Testis (tissue), 3 donors: ENCODE data around the gene OR52H1. TPM values are rescaled to one million over a fixed set of nuclear protein-coding genes. Genes with fewer than 3 reads are reported as not detected.

Experiments used
- DNase-seq: peaks from one replicate; pipeline ENCODE4 v3.0.0-alpha.2; 2019
- H3K27ac ChIP-seq, 2 donors: fragments of 200-600 bp; sonication (generic); one replicate each; pipeline ENCODE4 v1.5.1; 2019
- H3K27me3 ChIP-seq: fragments of 200-600 bp; sonication (generic); one replicate; pipeline ENCODE4 v1.5.1; 2019
- H3K36me3 ChIP-seq: fragments of 200-600 bp; sonication (generic); one replicate; pipeline ENCODE4 v1.5.1; 2017; ENCODE audit warnings: low read depth; ENCODE audit errors: missing control alignments
- H3K4me1 ChIP-seq: fragments of 200-600 bp; sonication (generic); one replicate; pipeline ENCODE4 v1.5.1; 2019
- H3K4me3 ChIP-seq, 2 donors: fragments of 200-600 bp; sonication (generic); one replicate each; pipeline ENCODE4 v1.5.1; 2017 to 2019
- H3K9me3 ChIP-seq: fragments of 200-600 bp; sonication (generic); one replicate; pipeline ENCODE4 v1.5.1; 2017
- CTCF ChIP-seq, 3 experiments: fragments of 450-650 bp in 2 of 3; fragments of 200-600 bp in 1 of 3; sonication (generic) in 1 of 3; IDR thresholded peaks; one replicate each; pipeline ENCODE4 v1.5.1; 2016 to 2019; ENCODE audit warnings: antibody characterized with exemption in 3 of 3, mild to moderate bottlenecking in 2 of 3, moderate library complexity in 1 of 3
- POLR2A ChIP-seq: fragments of 450-650 bp; IDR thresholded peaks from one replicate; pipeline ENCODE4 v1.6.1; 2017; ENCODE audit warnings: antibody characterized with exemption, mild to moderate bottlenecking, moderate library complexity
- WGBS, 2 donors: methylation state at CpG; one replicate each; pipeline ENCODE4 v1.1.5; 2018; 5-methylcytosine and 5-hydroxymethylcytosine counted together
- intact Hi-C: fragments of 100-400 bp; cut with DNase I; formaldehyde crosslinking; loops from one replicate; pipeline ENCODE4 v1.15.1; 2023; ENCODE audit warnings: low total_unique reads
- polyA plus RNA-seq: library from polyadenylated mRNA; stranded (reverse); fragments of 350-450 nt; fragmentation: Illumina TruSeq; extraction: RNeasy Lipid Tissue Mini Kit (QIAGEN cat#74804); gene quantifications from one replicate; pipeline ENCODE4 v1.2.3, GENCODE V29; 2014; ENCODE audit warnings: low read depth, low replicate concordance; ENCODE audit not compliant: insufficient read depth
- total RNA-seq, 2 donors: library from RNA; depleted of rRNA; stranded (reverse); fragments of >200 nt; gene quantifications; one replicate each; pipeline ENCODE4 v1.2.3, GENCODE V29; 2016

The OR52H1 gene
- total and polyA plus RNA-seq, 3 donors from 2014 or later, result 1.4 to 1.9 TPM; not detected in 1

DNA sequence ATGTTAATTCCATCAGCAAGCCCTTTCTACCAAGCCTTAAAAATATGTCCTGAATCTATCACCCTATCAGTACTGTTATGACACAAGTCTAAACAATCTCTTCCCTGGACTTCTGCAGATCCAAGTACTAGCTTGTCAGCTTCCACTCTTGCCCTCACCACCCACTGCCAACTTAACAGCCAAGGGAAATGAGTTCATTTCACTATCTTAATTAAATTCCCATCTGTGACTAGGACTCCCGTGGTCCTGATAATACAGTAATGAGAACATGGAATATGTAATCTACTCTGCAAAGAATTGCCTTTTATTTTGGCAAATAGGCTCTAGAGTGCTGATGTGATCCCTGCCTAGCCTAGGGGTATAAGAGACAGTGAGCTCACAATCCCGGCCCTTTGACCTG is 48.7 kb downstream of the OR52H1 start:
- no peaks in the 10 kb centered on the region for H3K27me3 ChIP-seq
- no peaks in the 10 kb centered on the region for H3K9me3 ChIP-seq
- no peaks in the 10 kb centered on the region for H3K4me1 ChIP-seq
- H3K27ac ChIP-seq, result no peak overlapping the region
- TF ChIP-seq CTCF (IDR thresholded peaks at IDR 0.05) (no peak), POLR2A (no peak)
- intact Hi-C loops, result no loop called here
- no peak overlapping the region for H3K4me3 ChIP-seq
- no peaks in the 10 kb centered on the region for H3K36me3 ChIP-seq
- no peak for DNase-seq
- WGBS, 2 donors, result 65 to 67% methylated on average over 2 of the region's 2 CpGs

Other genes starting within 250 kb of the OR52H1 start
- gene OR51B4, start 246.6 kb downstream of the OR52H1 start, total RNA-seq, result under 1 TPM in 1 of 2 donors, not detected in 1; 0.74 TPM
- gene OR51B4, start 246.6 kb downstream of the OR52H1 start, polyA plus RNA-seq, result not detected
- gene OR51B2, start 224.2 kb downstream of the OR52H1 start, total RNA-seq, result under 1 TPM in 1 of 2 donors, not detected in 1; 0.74 TPM
- not detected for gene OR51B2, start 224.2 kb downstream of the OR52H1 start, polyA plus RNA-seq
- 1 to 10 TPM; 1.3 to 2.7 TPM for gene OR51B5, start 205.0 kb downstream of the OR52H1 start, total RNA-seq
- gene OR51B5, start 205.0 kb downstream of the OR52H1 start, polyA plus RNA-seq, result 0.78 TPM
- gene OR51B6, start 197.0 kb downstream of the OR52H1 start, total RNA-seq, result not detected
- not detected for gene OR51B6, start 197.0 kb downstream of the OR52H1 start, polyA plus RNA-seq
- not detected for gene OR51M1, start 164.7 kb downstream of the OR52H1 start, total RNA-seq
- not detected for gene OR51M1, start 164.7 kb downstream of the OR52H1 start, polyA plus RNA-seq
- not detected for gene OR51Q1, start 126.4 kb downstream of the OR52H1 start, total RNA-seq
- gene OR51Q1, start 126.4 kb downstream of the OR52H1 start, polyA plus RNA-seq, result not detected
- gene OR51I1, start 107.0 kb downstream of the OR52H1 start, total RNA-seq, result 1 to 10 TPM in 1 of 2 donors, under 1 TPM in 1; 0.74 to 1.1 TPM
- gene OR51I1, start 107.0 kb downstream of the OR52H1 start, polyA plus RNA-seq, result not detected
- not detected for gene OR51I2, start 99.2 kb downstream of the OR52H1 start, total RNA-seq
- gene OR51I2, start 99.2 kb downstream of the OR52H1 start, polyA plus RNA-seq, result not detected
- not detected for gene OR52D1, start 59.9 kb downstream of the OR52H1 start, total RNA-seq
- gene OR52D1, start 59.9 kb downstream of the OR52H1 start, polyA plus RNA-seq, result not detected
- gene UBQLN3, start 38.6 kb downstream of the OR52H1 start, total RNA-seq, result 100 to 1,000 TPM; 105 to 283 TPM
- 336 TPM for gene UBQLN3, start 38.6 kb downstream of the OR52H1 start, polyA plus RNA-seq
- 10 to 100 TPM in 1 of 2 donors, 1 to 10 TPM in 1; 8.8 to 38.7 TPM for gene UBQLNL, start 31.8 kb downstream of the OR52H1 start, total RNA-seq
- gene UBQLNL, start 31.8 kb downstream of the OR52H1 start, polyA plus RNA-seq, result 42.8 TPM
- not detected for gene OR52B6, start 32.3 kb upstream of the OR52H1 start, total RNA-seq
- not detected for gene OR52B6, start 32.3 kb upstream of the OR52H1 start, polyA plus RNA-seq
- 10 to 100 TPM in 1 of 2 donors, 1 to 10 TPM in 1; 9.1 to 10.6 TPM for gene TRIM6, start 48.1 kb upstream of the OR52H1 start, total RNA-seq
- 20.9 TPM for gene TRIM6, start 48.1 kb upstream of the OR52H1 start, polyA plus RNA-seq
- 1 to 10 TPM; 6.5 to 7.6 TPM for gene TRIM34, start 76.5 kb upstream of the OR52H1 start, total RNA-seq
- gene TRIM34, start 76.5 kb upstream of the OR52H1 start, polyA plus RNA-seq, result 6.5 TPM
- 10 to 100 TPM; 10.8 to 16.2 TPM for gene TRIM5, start 136.5 kb upstream of the OR52H1 start, total RNA-seq
- 8.8 TPM for gene TRIM5, start 136.5 kb upstream of the OR52H1 start, polyA plus RNA-seq
- gene TRIM22, start 141.2 kb upstream of the OR52H1 start, total RNA-seq, result 10 to 100 TPM; 25.0 to 30.3 TPM
- 25.0 TPM for gene TRIM22, start 141.2 kb upstream of the OR52H1 start, polyA plus RNA-seq
- gene OR56B1, start 187.9 kb upstream of the OR52H1 start, total RNA-seq, result under 1 TPM; 0.16 to 0.25 TPM
- gene OR56B1, start 187.9 kb upstream of the OR52H1 start, polyA plus RNA-seq, result not detected
- 1 to 10 TPM in 1 of 2 donors, not detected in 1; 1.1 TPM for gene OR52N4, start 205.7 kb upstream of the OR52H1 start, total RNA-seq
- 0.44 TPM for gene OR52N4, start 205.7 kb upstream of the OR52H1 start, polyA plus RNA-seq
- 1 to 10 TPM; 2.0 to 2.5 TPM for gene OR52N5, start 234.8 kb upstream of the OR52H1 start, total RNA-seq
- gene OR52N5, start 234.8 kb upstream of the OR52H1 start, polyA plus RNA-seq, result not detected
- gene OR52N1, start 242.7 kb upstream of the OR52H1 start, total RNA-seq, result 1 to 10 TPM; 1.6 to 1.7 TPM
- gene OR52N1, start 242.7 kb upstream of the OR52H1 start, polyA plus RNA-seq, result not detected